Type B pancreatic cell (in vitro differentiated cells): Measurements from ENCODE around the gene C1QTNF4. TPM values are rescaled to one million over a fixed set of nuclear protein-coding genes. Genes with fewer than 3 reads are reported as not detected.
A peak's percentile ranks its signal among the peaks of the same experiment; 100 is the strongest.
"Not testable (repeated sequence)": the region's sequence is repeated elsewhere in the genome, so short reads cannot be mapped to it uniquely, and the experiment has no call there.

Source experiments
- DNase-seq: peaks from one replicate; pipeline ENCODE4 v3.0.0; 2021; ENCODE audit warnings: mixed read lengths; ENCODE audit not compliant: unreplicated experiment; ENCODE audit errors: extremely low spot score
- H3K27ac Mint-ChIP-seq: 2 replicates; pipeline ENCODE4 v1.8.0; 2021; ENCODE audit warnings: mild to moderate bottlenecking, mixed read lengths
- H3K27me3 Mint-ChIP-seq: 2 replicates; pipeline ENCODE4 v1.8.0; 2021; ENCODE audit warnings: mixed read lengths
- H3K36me3 Mint-ChIP-seq: 2 replicates; pipeline ENCODE4 v1.8.0; 2021; ENCODE audit warnings: mixed read lengths
- H3K4me1 Mint-ChIP-seq: one replicate; pipeline ENCODE4 v1.8.0; 2021; ENCODE audit warnings: mixed read lengths; ENCODE audit not compliant: unreplicated experiment
- H3K4me3 Mint-ChIP-seq: 2 replicates; pipeline ENCODE4 v1.8.0; 2021; ENCODE audit warnings: mild to moderate bottlenecking, mixed read lengths
- H3K9me3 Mint-ChIP-seq: 2 replicates; pipeline ENCODE4 v1.8.0; 2021; ENCODE audit warnings: mixed read lengths
- CTCF ChIP-seq: fragments of 200-600 bp; sonication (generic); conservative IDR thresholded peaks from 2 replicates; pipeline ENCODE4 v1.5.0; 2021; ENCODE audit warnings: antibody characterized with exemption, mild to moderate bottlenecking
- total RNA-seq: library from RNA; stranded (reverse); gene quantifications from 2 replicates; pipeline ENCODE4 v1.2.1, GENCODE V29; 2021; ENCODE audit warnings: low replicate concordance

C1QTNF4 gene
- total RNA-seq, 1 donor from 2014 or later: 11.7 TPM

- Mint-ChIP-seq H3K4me3 (peak overlapping the region; percentile 98), H3K27me3 (no peaks in the 10 kb centered on the region), H3K9me3 (no peaks in the 10 kb centered on the region), H3K36me3 (peaks cover 12% of the 10 kb centered on the region), H3K4me1 (peaks cover 21% of the 10 kb centered on the region), H3K27ac (peak overlapping the region; percentile 98)
- peak; percentile 65 for TF ChIP-seq CTCF
- no peak for DNase-seq
These were observed 43.1 kb downstream of the C1QTNF4 start for GRCh38 chr11:47551086-47551485.

- H3K27me3 Mint-ChIP-seq: no peaks in the 10 kb centered on the region
- no peak for TF ChIP-seq CTCF
- peak overlapping the region; percentile 74 for H3K4me3 Mint-ChIP-seq
- DNase-seq: no peak
- peaks cover 12% of the 10 kb centered on the region for H3K36me3 Mint-ChIP-seq
- H3K9me3 Mint-ChIP-seq: no peaks in the 10 kb centered on the region
- H3K27ac Mint-ChIP-seq: peak overlapping the region; percentile 98
- H3K4me1 Mint-ChIP-seq: peaks cover 21% of the 10 kb centered on the region
These were observed 43.7 kb downstream of the C1QTNF4 start for GRCh38 chr11:47550288-47551047.

- not testable (repeated sequence) for H3K27me3 Mint-ChIP-seq, H3K27ac Mint-ChIP-seq, DNase-seq, H3K9me3 Mint-ChIP-seq, H3K4me3 Mint-ChIP-seq
- Mint-ChIP-seq H3K36me3 (peaks cover 12% of the 10 kb centered on the region), H3K4me1 (peaks cover 18% of the 10 kb centered on the region)
These were observed 47.9 kb downstream of the C1QTNF4 start for GRCh38 chr11:47546274-47546673.

GRCh38 chr11:47545298-47545697, 48.9 kb downstream of the C1QTNF4 start:
- Mint-ChIP-seq H3K27me3 (no peaks in the 10 kb centered on the region), H3K36me3 (peaks cover 15% of the 10 kb centered on the region), H3K4me1 (peaks cover 20% of the 10 kb centered on the region), H3K27ac (no peak overlapping the region), H3K9me3 (no peaks in the 10 kb centered on the region), H3K4me3 (no peak overlapping the region)
- TF ChIP-seq CTCF: no peak
- no peak for DNase-seq

- no peak for TF ChIP-seq CTCF
- DNase-seq: no peak
- Mint-ChIP-seq H3K27ac (peak overlapping the region; percentile 79), H3K4me3 (no peak overlapping the region), H3K4me1 (peaks cover 30% of the 10 kb centered on the region), H3K9me3 (no peaks in the 10 kb centered on the region), H3K27me3 (no peaks in the 10 kb centered on the region), H3K36me3 (peaks cover 15% of the 10 kb centered on the region)
These were observed 53.1 kb downstream of the C1QTNF4 start for GRCh38 chr11:47541070-47541469.

- no peaks in the 10 kb centered on the region for H3K9me3 Mint-ChIP-seq
- no peak overlapping the region for H3K4me3 Mint-ChIP-seq
- TF ChIP-seq CTCF: peak; percentile 26
- H3K36me3 Mint-ChIP-seq: peaks cover 19% of the 10 kb centered on the region
- no peak for DNase-seq
- H3K27ac Mint-ChIP-seq: peak overlapping the region; percentile 79
- peaks cover 36% of the 10 kb centered on the region for H3K4me1 Mint-ChIP-seq
- no peaks in the 10 kb centered on the region for H3K27me3 Mint-ChIP-seq
These were observed 54.6 kb downstream of the C1QTNF4 start for GRCh38 chr11:47539681-47540039.

Other genes with a start within 250 kb of the C1QTNF4 start
- 0.40 and 1.8 TPM in 2 replicates for gene MYBPC3, start 241.7 kb downstream of the C1QTNF4 start, total RNA-seq
- gene SPI1, start 215.9 kb downstream of the C1QTNF4 start, total RNA-seq: not detected in 2 replicates
- 28.7 and 44.8 TPM in 2 replicates for gene SLC39A13, start 185.8 kb downstream of the C1QTNF4 start, total RNA-seq
- gene PSMC3, start 168.0 kb downstream of the C1QTNF4 start, total RNA-seq: 104 and 141 TPM in 2 replicates
- gene RAPSN, start 145.3 kb downstream of the C1QTNF4 start, total RNA-seq: 0.19 and 0.39 TPM in 2 replicates
- 97.8 and 125 TPM in 2 replicates for gene CELF1, start 41.3 kb downstream of the C1QTNF4 start, total RNA-seq
- gene PTPMT1, start 28.8 kb downstream of the C1QTNF4 start, total RNA-seq: 43.6 and 58.4 TPM in 2 replicates
- gene KBTBD4, start 15.4 kb downstream of the C1QTNF4 start, total RNA-seq: 14.5 and 18.0 TPM in 2 replicates
- 150 and 161 TPM in 2 replicates for gene NDUFS3, start 15.3 kb downstream of the C1QTNF4 start, total RNA-seq
- 0.43 TPM in 1 of 2 replicates, not detected in the other for gene FAM180B, start 7.7 kb downstream of the C1QTNF4 start, total RNA-seq
- gene MTCH2, start 48.1 kb upstream of the C1QTNF4 start, total RNA-seq: 96.1 and 134 TPM in 2 replicates
- 5.8 and 5.9 TPM in 2 replicates for gene AGBL2, start 121.0 kb upstream of the C1QTNF4 start, total RNA-seq
- 93.4 and 120 TPM in 2 replicates for gene FNBP4, start 172.9 kb upstream of the C1QTNF4 start, total RNA-seq